HG03064 (cell line): ENCODE results near the gene PIWIL1.

Experiments used
- ATAC-seq: cut with Tn5 transposase; IDR thresholded peaks from one replicate; pipeline ENCODE4 v1.9.1; 2021; ENCODE audit warnings: low read depth; ENCODE audit not compliant: unreplicated experiment

Gene PIWIL1

GRCh38 chr12:130337488-130338303 is at the start of gene PIWIL1:
TSS of gene PIWIL1 (plus strand) at chr12:130337887. CDS start at chr12:130342592, 4,705 bp downstream.
- no peak for ATAC-seq

- ATAC-seq: no peak
Measured at GRCh38 chr12:130288206-130288605, 49.5 kb upstream of the PIWIL1 start.

GRCh38 chr12:130288691-130289090 is 49.0 kb upstream of the PIWIL1 start:
- ATAC-seq: no peak

- no peak for ATAC-seq
Measured at GRCh38 chr12:130290114-130290513, 47.6 kb upstream of the PIWIL1 start.

GRCh38 chr12:130298322-130299021 is 39.2 kb upstream of the PIWIL1 start:
- no peak for ATAC-seq

- ATAC-seq: no peak
Measured at GRCh38 chr12:130299574-130299973, 38.1 kb upstream of the PIWIL1 start.

GRCh38 chr12:130300090-130300489 is 37.6 kb upstream of the PIWIL1 start:
- no peak for ATAC-seq

GRCh38 chr12:130300737-130301535 is 36.8 kb upstream of the PIWIL1 start:
- no peak for ATAC-seq

GRCh38 chr12:130301559-130301958 is 36.1 kb upstream of the PIWIL1 start:
- ATAC-seq: no peak

- no peak for ATAC-seq
Measured at GRCh38 chr12:130303781-130304180, 33.9 kb upstream of the PIWIL1 start.

GRCh38 chr12:130307859-130308258 is 29.8 kb upstream of the PIWIL1 start:
- ATAC-seq: no peak

- no peak for ATAC-seq
Measured at GRCh38 chr12:130308393-130308792, 29.3 kb upstream of the PIWIL1 start.

- no peak for ATAC-seq
Measured at GRCh38 chr12:130316251-130316650, 21.4 kb upstream of the PIWIL1 start.

- no peak for ATAC-seq
Measured at GRCh38 chr12:130320536-130320935, 17.2 kb upstream of the PIWIL1 start.

GRCh38 chr12:130322263-130322662 is 15.4 kb upstream of the PIWIL1 start:
- ATAC-seq: no peak

GRCh38 chr12:130330685-130331084 is 7.0 kb upstream of the PIWIL1 start:
- no peak for ATAC-seq

- no peak for ATAC-seq
Measured at GRCh38 chr12:130331146-130331545, 6.5 kb upstream of the PIWIL1 start.

GRCh38 chr12:130333341-130333740 is 4.3 kb upstream of the PIWIL1 start:
- no peak for ATAC-seq

GRCh38 chr12:130334399-130334798 is 3.3 kb upstream of the PIWIL1 start:
- no peak for ATAC-seq

- ATAC-seq: no peak
Measured at GRCh38 chr12:130334937-130335336, 2.8 kb upstream of the PIWIL1 start.
